ENCODE measurements around the gene PPT2. TPM values are rescaled to one million over a fixed set of nuclear protein-coding genes. Genes with fewer than 3 reads are reported as not detected.

The PPT2 gene
- total and polyA plus RNA-seq, 2 of the 13 experiments (the other 11 are each of a cell fraction or from before 2014, with no cell fraction given) = 39.2 to 61.8 TPM

- TF ChIP-seq HNRNPK (IDR thresholded peaks at IDR 0.05; ENCODE audit: low read depth, low read length, poor library complexity, severe bottlenecking) = peak; percentile 98
- TF ChIP-seq, protein P1, sequence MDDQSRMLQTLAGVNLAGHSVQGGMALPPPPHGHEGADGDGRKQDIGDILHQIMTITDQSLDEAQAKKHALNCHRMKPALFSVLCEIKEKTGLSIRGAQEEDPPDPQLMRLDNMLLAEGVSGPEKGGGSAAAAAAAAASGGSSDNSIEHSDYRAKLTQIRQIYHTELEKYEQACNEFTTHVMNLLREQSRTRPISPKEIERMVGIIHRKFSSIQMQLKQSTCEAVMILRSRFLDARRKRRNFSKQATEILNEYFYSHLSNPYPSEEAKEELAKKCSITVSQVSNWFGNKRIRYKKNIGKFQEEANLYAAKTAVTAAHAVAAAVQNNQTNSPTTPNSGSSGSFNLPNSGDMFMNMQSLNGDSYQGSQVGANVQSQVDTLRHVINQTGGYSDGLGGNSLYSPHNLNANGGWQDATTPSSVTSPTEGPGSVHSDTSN (CRISPR knock-in tag; IDR thresholded peaks at IDR 0.05; ENCODE audit: borderline replicate concordance) = peak; percentile 72; the same call in 1 of the 2 replicates
- peak; percentile 45 for TF ChIP-seq TARDBP (CRISPR knock-in tag; IDR thresholded peaks at IDR 0.05)
- no peak for TF ChIP-seq MIER2 (CRISPR knock-in tag; IDR thresholded peaks at IDR 0.05)
- peak; percentile 77; the same call in 1 of the 2 replicates for TF ChIP-seq ZNF510 (CRISPR knock-in tag; IDR thresholded peaks at IDR 0.05; ENCODE audit: low read depth)
- TF ChIP-seq ATF5 (CRISPR knock-in tag; IDR thresholded peaks at IDR 0.05; ENCODE audit: low read depth) = 0 out of 2 replicates have a peak, but pooled peaks have one; percentile 36
- TF ChIP-seq ZNF234 (CRISPR knock-in tag; conservative IDR thresholded peaks at IDR 0.05) = no peak
- TF ChIP-seq ZFP82 (CRISPR knock-in tag; IDR thresholded peaks at IDR 0.05; ENCODE audit: borderline replicate concordance) = 0 out of 2 replicates have a peak, but pooled peaks have one; percentile 60
- TF ChIP-seq KIAA2018 (CRISPR knock-in tag; IDR thresholded peaks at IDR 0.05; ENCODE audit: borderline replicate concordance) = no peak
- TF ChIP-seq SP2 (CRISPR knock-in tag; IDR thresholded peaks at IDR 0.05) = peak; percentile 94
- no peak for TF ChIP-seq GTF3A (CRISPR knock-in tag; conservative IDR thresholded peaks at IDR 0.05)
- no peak for TF ChIP-seq SMYD3 (CRISPR knock-in tag; IDR thresholded peaks at IDR 0.05)
- TF ChIP-seq, protein P2, sequence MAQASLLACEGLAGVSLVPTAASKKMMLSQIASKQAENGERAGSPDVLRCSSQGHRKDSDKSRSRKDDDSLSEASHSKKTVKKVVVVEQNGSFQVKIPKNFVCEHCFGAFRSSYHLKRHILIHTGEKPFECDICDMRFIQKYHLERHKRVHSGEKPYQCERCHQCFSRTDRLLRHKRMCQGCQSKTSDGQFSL (CRISPR knock-in tag; IDR thresholded peaks at IDR 0.05) = no peak
- TF ChIP-seq, protein P3, sequence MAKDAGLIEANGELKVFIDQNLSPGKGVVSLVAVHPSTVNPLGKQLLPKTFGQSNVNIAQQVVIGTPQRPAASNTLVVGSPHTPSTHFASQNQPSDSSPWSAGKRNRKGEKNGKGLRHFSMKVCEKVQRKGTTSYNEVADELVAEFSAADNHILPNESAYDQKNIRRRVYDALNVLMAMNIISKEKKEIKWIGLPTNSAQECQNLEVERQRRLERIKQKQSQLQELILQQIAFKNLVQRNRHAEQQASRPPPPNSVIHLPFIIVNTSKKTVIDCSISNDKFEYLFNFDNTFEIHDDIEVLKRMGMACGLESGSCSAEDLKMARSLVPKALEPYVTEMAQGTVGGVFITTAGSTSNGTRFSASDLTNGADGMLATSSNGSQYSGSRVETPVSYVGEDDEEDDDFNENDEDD (CRISPR knock-in tag; IDR thresholded peaks at IDR 0.05; ENCODE audit: borderline replicate concordance) = 0 out of 2 replicates have a peak, but pooled peaks have one; percentile 28
These were observed 22.0 kb downstream of the PPT2 start, which contains the start of gene AGPAT1 (continued) for GRCh38 chr6:32175711-32176475.
